Breast epithelium (tissue), 3 donors: ENCODE data around the gene CADM2.

Source experiments
- POLR2A ChIP-seq: fragments of 450-650 bp; IDR thresholded peaks from one replicate; pipeline ENCODE4 v1.6.1; 2016; ENCODE audit warnings: antibody characterized with exemption, mild to moderate bottlenecking, moderate library complexity
- POLR2AphosphoS5 ChIP-seq, 3 donors: sonication (generic); formaldehyde crosslinking; IDR thresholded peaks; one replicate each; pipeline ENCODE4 v1.6.1; 2017; ENCODE audit warnings: antibody characterized with exemption in 3 of 3
- TF ChIP-seq, protein P1 (sequence below), 3 donors: fragments of 450-650 bp; IDR thresholded peaks; one replicate each; pipeline ENCODE4 v1.5.1; 2016 to 2017; ENCODE audit warnings: antibody characterized with exemption in 3 of 3, mild to moderate bottlenecking in 3 of 3, moderate library complexity in 3 of 3

- TF ChIP-seq, protein P1, sequence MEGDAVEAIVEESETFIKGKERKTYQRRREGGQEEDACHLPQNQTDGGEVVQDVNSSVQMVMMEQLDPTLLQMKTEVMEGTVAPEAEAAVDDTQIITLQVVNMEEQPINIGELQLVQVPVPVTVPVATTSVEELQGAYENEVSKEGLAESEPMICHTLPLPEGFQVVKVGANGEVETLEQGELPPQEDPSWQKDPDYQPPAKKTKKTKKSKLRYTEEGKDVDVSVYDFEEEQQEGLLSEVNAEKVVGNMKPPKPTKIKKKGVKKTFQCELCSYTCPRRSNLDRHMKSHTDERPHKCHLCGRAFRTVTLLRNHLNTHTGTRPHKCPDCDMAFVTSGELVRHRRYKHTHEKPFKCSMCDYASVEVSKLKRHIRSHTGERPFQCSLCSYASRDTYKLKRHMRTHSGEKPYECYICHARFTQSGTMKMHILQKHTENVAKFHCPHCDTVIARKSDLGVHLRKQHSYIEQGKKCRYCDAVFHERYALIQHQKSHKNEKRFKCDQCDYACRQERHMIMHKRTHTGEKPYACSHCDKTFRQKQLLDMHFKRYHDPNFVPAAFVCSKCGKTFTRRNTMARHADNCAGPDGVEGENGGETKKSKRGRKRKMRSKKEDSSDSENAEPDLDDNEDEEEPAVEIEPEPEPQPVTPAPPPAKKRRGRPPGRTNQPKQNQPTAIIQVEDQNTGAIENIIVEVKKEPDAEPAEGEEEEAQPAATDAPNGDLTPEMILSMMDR (IDR thresholded peaks at IDR 0.05), result no peak
- no peak for TF ChIP-seq POLR2AphosphoS5 (IDR thresholded peaks at IDR 0.05)
- no peak for TF ChIP-seq POLR2A
Measured at GRCh38 chr3:84989102-84989501, 30.3 kb downstream of the CADM2 start.
